Gastroesophageal sphincter (tissue), 4 donors: ENCODE data around the gene ANKRD27. TPM values are rescaled to one million over a fixed set of nuclear protein-coding genes. Genes with fewer than 3 reads are reported as not detected.
"Not testable (repeated sequence)": the region's sequence is repeated elsewhere in the genome, so short reads cannot be mapped to it uniquely, and the experiment has no call there.

Experiments
- ATAC-seq: fragments of 150-250 bp; one replicate; pipeline ENCODE4 v1.9.1; 2016; ENCODE audit warnings: mild to moderate bottlenecking, moderate library complexity
- H3K27ac ChIP-seq, 4 donors: fragments of 200-600 bp; sonication (generic) in 3 of 4; 1 replicate in 3 of 4; 2 replicates in 1 of 4; pipeline ENCODE4 v1.5.1; 2016 to 2019
- H3K27me3 ChIP-seq: fragments of 200-600 bp; sonication (generic); one replicate; pipeline ENCODE4 v1.5.1; 2019
- H3K36me3 ChIP-seq, 2 donors: fragments of 200-600 bp; sonication (generic); one replicate each; pipeline ENCODE4 v1.5.1; 2019; ENCODE audit warnings: control low read depth in 1 of 2
- H3K4me1 ChIP-seq, 3 donors: fragments of 200-600 bp; sonication (generic); 1 replicate in 2 of 3; 2 replicates in 1 of 3; pipeline ENCODE4 v1.5.1; 2016 to 2019; ENCODE audit warnings: control low read depth in 2 of 3
- H3K4me3 ChIP-seq, 2 donors: fragments of 200-600 bp; sonication (generic); one replicate each; pipeline ENCODE4 v1.5.1; 2019; ENCODE audit warnings: mild to moderate bottlenecking in 1 of 2, moderate library complexity in 1 of 2
- H3K9me3 ChIP-seq, 3 donors: fragments of 200-600 bp; sonication (generic); one replicate each; pipeline ENCODE4 v1.5.1; 2017 to 2019; ENCODE audit warnings: control low read depth in 2 of 3
- EP300 ChIP-seq: sonication (generic); formaldehyde crosslinking; IDR thresholded peaks from one replicate; pipeline ENCODE4 v1.6.1; 2017; ENCODE audit warnings: antibody characterized with exemption, mild to moderate bottlenecking
- POLR2A ChIP-seq, 2 donors: fragments of 450-650 bp; IDR thresholded peaks; one replicate each; pipeline ENCODE4 v1.6.1; 2017; ENCODE audit warnings: antibody characterized with exemption in 2 of 2, mild to moderate bottlenecking in 2 of 2, moderate library complexity in 1 of 2
- POLR2AphosphoS5 ChIP-seq: sonication (generic); formaldehyde crosslinking; IDR thresholded peaks from one replicate; pipeline ENCODE4 v1.6.1; 2017; ENCODE audit warnings: antibody characterized with exemption
- WGBS, 2 donors: methylation state at CpG; one replicate each; pipeline ENCODE4 v1.1.5; 2018; ENCODE audit warnings: low coverage in 1 of 2; 5-methylcytosine and 5-hydroxymethylcytosine counted together
- total RNA-seq, 4 donors: library from RNA; depleted of rRNA; stranded (reverse); fragments of >200 nt; gene quantifications; one replicate each; pipeline ENCODE4 v1.1.0, GENCODE V29; 2016
- TF ChIP-seq, protein P1 (sequence below), 4 experiments: fragments of 200-600 bp in 2 of 4; fragments of 450-650 bp in 2 of 4; sonication (generic) in 1 of 4; IDR thresholded peaks; one replicate each; pipeline ENCODE4 v1.5.1; 2017 to 2019; ENCODE audit warnings: antibody characterized with exemption in 4 of 4, mild to moderate bottlenecking in 2 of 4, moderate library complexity in 2 of 4

The ANKRD27 gene
- total RNA-seq, 4 donors from 2014 or later = 43.5 to 63.3 (median 52.6) TPM

DNA sequence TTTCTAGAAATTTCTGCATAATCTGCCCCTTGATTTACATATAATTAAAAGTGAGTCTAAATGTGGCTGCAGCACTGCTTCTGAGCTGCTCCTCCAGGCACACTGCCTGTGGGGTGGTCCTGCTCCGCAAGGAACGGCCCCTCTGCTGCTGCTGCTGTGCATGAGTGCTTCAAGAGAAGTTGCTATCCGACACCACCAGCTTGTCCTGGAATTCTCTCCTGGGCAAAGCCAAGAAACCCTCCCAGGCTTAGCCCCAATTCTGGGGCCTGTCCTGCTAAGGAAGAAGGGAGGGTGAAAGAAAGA, 101.5 kb downstream of the ANKRD27 start:
- Histone ChIP-seq H3K4me3 (no peak overlapping the region), H3K27me3 (peaks cover 34% of the 10 kb centered on the region), H3K27ac (no peak overlapping the region), H3K36me3 (no peaks in the 10 kb centered on the region), H3K9me3 (no peaks in the 10 kb centered on the region), H3K4me1 (peaks cover 0 to 6% (median 0%) of the 10 kb centered on the region in 3 donors)
- 42 to 53% methylated on average over 2 of the region's 3 CpGs for WGBS, 2 donors
- no peak for ATAC-seq
- TF ChIP-seq EP300 = no peak

DNA sequence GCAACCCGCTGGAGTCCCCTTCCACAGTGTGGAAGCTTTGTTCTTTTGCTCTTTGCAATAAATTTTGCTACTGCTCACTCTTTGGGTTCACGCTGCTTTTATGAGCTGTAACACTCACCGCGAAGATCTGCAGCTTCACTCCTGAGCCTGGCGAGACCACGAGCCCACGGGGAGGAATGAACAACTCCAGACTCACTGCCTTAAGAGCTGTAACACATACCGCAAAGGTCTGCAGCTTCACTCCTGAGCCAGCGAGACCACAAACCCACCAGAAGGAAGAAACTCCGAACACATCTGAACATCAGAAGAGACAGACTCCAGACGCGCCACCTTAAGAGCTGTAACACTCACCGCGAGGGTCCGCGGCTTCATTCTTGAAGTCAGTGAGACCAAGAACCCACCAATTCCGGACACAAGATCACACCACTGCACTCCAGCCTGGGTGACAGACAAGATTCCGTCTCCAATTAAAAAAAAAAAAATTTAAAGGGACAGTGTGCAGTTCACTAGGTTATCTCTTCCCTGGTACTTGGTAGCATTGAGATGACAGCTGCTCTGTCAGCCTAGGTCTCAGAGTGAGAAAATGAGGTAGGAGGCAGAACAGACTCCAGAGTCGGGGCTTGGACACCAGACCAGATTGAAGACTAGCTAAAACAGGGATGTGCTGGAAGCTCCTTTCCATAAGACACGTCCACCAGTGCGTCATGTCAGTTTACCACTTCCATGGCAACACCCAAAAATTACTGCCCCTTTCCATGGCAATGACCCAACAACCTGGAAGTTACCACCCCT, 102.1 kb downstream of the ANKRD27 start:
- H3K4me1 ChIP-seq, H3K9me3 ChIP-seq, H3K36me3 ChIP-seq, H3K27ac ChIP-seq, ATAC-seq, H3K4me3 ChIP-seq: not testable (repeated sequence)
- peaks cover 40% of the 10 kb centered on the region for H3K27me3 ChIP-seq
- 62 to 88% methylated on average over 5 to 9 of the region's 21 CpGs for WGBS, 2 donors

DNA sequence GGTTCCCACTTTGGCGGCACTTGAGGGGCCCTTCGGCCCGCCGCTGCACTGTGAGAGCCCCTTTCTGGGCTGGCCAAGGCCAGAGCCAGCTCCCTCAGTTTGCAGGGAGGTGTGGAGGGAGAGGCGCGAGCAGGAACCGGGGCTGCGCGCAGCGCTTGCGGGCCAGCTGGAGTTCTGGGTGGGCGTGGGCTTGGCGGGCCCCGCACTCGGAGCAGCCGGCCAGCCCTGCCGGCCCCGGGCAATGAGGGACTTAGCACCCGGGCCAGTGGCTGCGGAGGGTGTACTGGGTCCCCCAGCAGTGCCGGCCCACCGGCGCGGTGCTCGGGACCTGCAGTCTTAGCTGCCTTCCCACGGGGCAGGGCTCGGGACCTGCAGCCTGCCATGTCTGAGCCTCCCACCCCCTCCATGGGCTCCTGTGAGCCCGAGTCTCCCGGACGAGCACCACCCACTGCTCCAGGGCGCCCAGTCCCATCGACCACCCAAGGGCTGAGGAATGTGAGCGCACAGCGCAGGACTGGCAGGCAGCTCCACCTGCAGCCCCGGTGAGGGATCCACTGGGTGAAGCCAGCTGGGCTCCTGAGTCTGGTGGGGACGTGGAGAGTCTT, 103.4 kb downstream of the ANKRD27 start:
- not testable (repeated sequence) for H3K9me3 ChIP-seq, ATAC-seq, H3K36me3 ChIP-seq, H3K4me3 ChIP-seq, H3K27ac ChIP-seq, H3K4me1 ChIP-seq
- peaks cover 52% of the 10 kb centered on the region for H3K27me3 ChIP-seq
- no CpG with 5 or more reads among the region's 36 CpGs for WGBS, 2 donors

DNA sequence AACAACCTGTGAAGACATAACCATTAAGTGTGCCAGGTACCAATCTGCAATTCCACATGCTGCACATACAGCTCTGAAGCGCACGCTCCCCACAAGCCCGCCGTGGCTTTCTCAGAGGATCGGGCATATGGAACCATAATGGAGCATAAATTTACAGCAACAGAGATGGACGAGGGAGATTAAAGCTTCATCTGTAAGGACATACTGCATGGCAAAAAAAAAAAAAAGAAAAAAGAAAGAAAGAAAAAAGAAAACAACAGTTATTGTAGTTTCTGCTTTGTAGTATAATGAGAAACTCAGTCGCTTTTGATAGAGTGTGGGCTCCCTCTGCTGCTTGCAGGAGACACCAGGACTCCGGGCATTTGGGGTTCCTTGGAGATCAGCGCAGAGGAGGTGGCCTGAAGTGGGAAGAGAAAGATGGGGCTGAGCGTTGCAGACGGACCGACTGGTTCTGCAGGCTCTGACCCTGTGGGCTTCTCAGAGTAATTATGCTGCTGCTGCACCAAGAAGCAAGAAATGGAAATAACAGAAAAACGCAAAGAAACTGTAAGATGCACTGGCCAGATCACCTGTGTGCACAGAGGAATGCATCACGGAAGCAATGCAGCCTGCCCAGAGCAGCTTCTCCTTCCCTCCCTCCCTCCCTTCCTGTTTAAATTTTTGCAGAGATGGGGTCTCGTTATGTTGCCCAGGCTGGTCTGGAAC, 104.7 kb downstream of the ANKRD27 start:
- no peak for ATAC-seq
- 0 to 22% methylated on average over 2 to 15 of the region's 15 CpGs for WGBS, 2 donors
- H3K4me1 ChIP-seq = peaks cover 0 to 6% (median 0%) of the 10 kb centered on the region in 3 donors
- H3K36me3 ChIP-seq = no peaks in the 10 kb centered on the region
- no peak for TF ChIP-seq POLR2A (IDR thresholded peaks at IDR 0.05)
- TF ChIP-seq, protein P1, sequence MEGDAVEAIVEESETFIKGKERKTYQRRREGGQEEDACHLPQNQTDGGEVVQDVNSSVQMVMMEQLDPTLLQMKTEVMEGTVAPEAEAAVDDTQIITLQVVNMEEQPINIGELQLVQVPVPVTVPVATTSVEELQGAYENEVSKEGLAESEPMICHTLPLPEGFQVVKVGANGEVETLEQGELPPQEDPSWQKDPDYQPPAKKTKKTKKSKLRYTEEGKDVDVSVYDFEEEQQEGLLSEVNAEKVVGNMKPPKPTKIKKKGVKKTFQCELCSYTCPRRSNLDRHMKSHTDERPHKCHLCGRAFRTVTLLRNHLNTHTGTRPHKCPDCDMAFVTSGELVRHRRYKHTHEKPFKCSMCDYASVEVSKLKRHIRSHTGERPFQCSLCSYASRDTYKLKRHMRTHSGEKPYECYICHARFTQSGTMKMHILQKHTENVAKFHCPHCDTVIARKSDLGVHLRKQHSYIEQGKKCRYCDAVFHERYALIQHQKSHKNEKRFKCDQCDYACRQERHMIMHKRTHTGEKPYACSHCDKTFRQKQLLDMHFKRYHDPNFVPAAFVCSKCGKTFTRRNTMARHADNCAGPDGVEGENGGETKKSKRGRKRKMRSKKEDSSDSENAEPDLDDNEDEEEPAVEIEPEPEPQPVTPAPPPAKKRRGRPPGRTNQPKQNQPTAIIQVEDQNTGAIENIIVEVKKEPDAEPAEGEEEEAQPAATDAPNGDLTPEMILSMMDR (IDR thresholded peaks at IDR 0.05) = peak; percentile 6 to 60 (median 41)
- no peak overlapping the region for H3K4me3 ChIP-seq
- H3K27ac ChIP-seq = no peak overlapping the region
- H3K9me3 ChIP-seq = no peaks in the 10 kb centered on the region
- H3K27me3 ChIP-seq = peaks cover 56% of the 10 kb centered on the region

DNA sequence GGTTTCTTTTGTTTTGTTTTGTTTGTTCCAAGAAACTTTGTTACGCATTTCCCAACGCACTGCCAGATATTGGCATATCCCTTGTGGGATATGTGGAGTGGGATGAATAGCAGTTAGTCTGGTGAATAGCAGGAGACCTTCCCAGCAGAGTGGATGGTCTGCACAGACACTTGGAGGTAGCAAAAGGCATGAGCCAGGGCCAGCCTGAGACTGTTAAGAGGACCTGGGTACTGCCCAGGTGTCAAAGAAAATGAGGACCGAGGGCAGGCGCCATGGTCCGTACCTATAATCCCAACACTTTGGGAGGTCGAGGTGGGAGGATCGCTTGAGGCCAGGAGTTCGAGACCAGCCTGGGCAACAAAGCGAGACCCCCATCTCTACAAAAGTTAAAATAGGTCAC, 107.5 kb downstream of the ANKRD27 start:
- no peaks in the 10 kb centered on the region for H3K9me3 ChIP-seq
- H3K36me3 ChIP-seq = no peaks in the 10 kb centered on the region
- WGBS, 2 donors = 83 to 100% methylated on average over 2 to 6 of the region's 9 CpGs
- no peak for ATAC-seq
- peaks cover 0 to 6% (median 0%) of the 10 kb centered on the region in 3 donors for H3K4me1 ChIP-seq
- peaks cover 56% of the 10 kb centered on the region for H3K27me3 ChIP-seq
- no peak overlapping the region for H3K27ac ChIP-seq
- TF ChIP-seq EP300 (no peak), POLR2AphosphoS5 (no peak), POLR2A (IDR thresholded peaks at IDR 0.05) (no peak)
- TF ChIP-seq, protein P1 (IDR thresholded peaks at IDR 0.05) = no peak
- H3K4me3 ChIP-seq = no peak overlapping the region

DNA sequence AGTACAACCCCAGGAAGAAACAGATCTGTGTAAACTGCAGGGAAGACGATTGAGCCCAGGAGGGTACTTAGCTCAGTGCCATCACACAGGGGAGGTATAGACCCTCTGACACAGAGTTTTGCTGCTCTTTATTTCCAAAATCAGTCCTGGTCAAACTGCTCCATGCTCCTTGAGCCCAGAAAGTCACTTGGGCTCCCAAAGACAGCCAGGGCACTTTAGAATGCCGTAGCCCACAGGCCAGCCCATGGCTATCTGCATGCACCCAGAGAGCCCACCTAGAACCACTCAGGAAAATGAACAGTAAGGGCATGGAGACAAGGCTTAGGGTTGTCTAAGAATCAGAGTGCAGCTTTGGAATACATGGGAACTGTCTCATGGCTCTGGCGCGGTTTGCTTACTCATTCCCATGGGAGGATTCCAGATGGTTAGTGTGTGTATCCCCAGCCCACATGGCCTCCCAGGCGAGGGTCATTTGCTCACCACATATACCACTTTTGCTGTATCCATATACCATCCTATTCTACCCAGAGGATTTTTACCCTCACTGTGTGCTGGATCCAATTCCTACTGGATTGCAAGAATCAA, 108.6 kb downstream of the ANKRD27 start:
- WGBS, 2 donors = 53 to 92% methylated on average over 2 to 4 of the region's 5 CpGs
- Histone ChIP-seq H3K4me3 (no peak overlapping the region), H3K4me1 (peaks cover 0 to 6% (median 0%) of the 10 kb centered on the region in 3 donors), H3K27ac (no peak overlapping the region), H3K27me3 (peaks cover 51% of the 10 kb centered on the region), H3K9me3 (no peaks in the 10 kb centered on the region), H3K36me3 (no peaks in the 10 kb centered on the region)
- TF ChIP-seq, protein P1 (IDR thresholded peaks at IDR 0.05) = no peak
- no peak for TF ChIP-seq EP300
- no peak for TF ChIP-seq POLR2AphosphoS5
- no peak for TF ChIP-seq POLR2A (IDR thresholded peaks at IDR 0.05)
- ATAC-seq = no peak
